SJSA1 (cell line): ENCODE data around the gene ORM1. TPM values are rescaled to one million over a fixed set of nuclear protein-coding genes. Genes with fewer than 3 reads are reported as not detected.
A peak's percentile ranks its signal among the peaks of the same experiment; 100 is the strongest.

Source experiments
- DNase-seq, 2 experiments: peaks; one replicate each; pipeline ENCODE4 v3.0.0-alpha.2; 2015 to 2020; ENCODE audit warnings: low spot score in 2 of 2, low read depth in 1 of 2
- H3K27ac ChIP-seq: fragments of 250-450 bp; sonication (Bioruptor Pico); 2 replicates; pipeline ENCODE4 v1.5.1; 2020; ENCODE audit warnings: mild to moderate bottlenecking, moderate library complexity
- H3K27me3 ChIP-seq: fragments of 250-450 bp; sonication (Bioruptor Pico); replicated peaks from 2 replicates; pipeline ENCODE4 v1.5.1; 2020; ENCODE audit warnings: mild to moderate bottlenecking, moderate library complexity
- H3K36me3 ChIP-seq: fragments of 250-450 bp; sonication (Bioruptor Pico); 2 replicates; pipeline ENCODE4 v1.5.1; 2020; ENCODE audit warnings: mild to moderate bottlenecking
- H3K4me1 ChIP-seq: fragments of 250-450 bp; sonication (Bioruptor Pico); replicated peaks from 2 replicates; pipeline ENCODE4 v1.6.1; 2021; ENCODE audit warnings: mild to moderate bottlenecking
- H3K4me3 ChIP-seq: fragments of 250-450 bp; sonication (Bioruptor Pico); 2 replicates; pipeline ENCODE4 v1.5.1; 2020; ENCODE audit warnings: mild to moderate bottlenecking
- H3K9me3 ChIP-seq: fragments of 250-450 bp; sonication (Bioruptor Pico); replicated peaks from 2 replicates; pipeline ENCODE4 v1.5.1; 2020; ENCODE audit warnings: mild to moderate bottlenecking
- total RNA-seq: library from RNA; depleted of rRNA; stranded (reverse); fragments of >200 nt; shearing (Covaris generic); gene quantifications from 2 replicates; pipeline ENCODE4 v1.2.3, GENCODE V29; 2014

Gene ORM1
- total RNA-seq, 1 experiment from 2014 or later: not detected

GRCh38 chr9:114290561-114290986 lies 32.3 kb upstream of the ORM1 start:
- DNase-seq: peak in 1 of 2 experiments; percentile 33
- H3K27ac ChIP-seq: no peak overlapping the region
- 0 out of 2 replicates have a peak, but pooled peaks cover 4% of the 10 kb centered on the region for H3K9me3 ChIP-seq
- H3K4me3 ChIP-seq: no peak overlapping the region
- peaks cover 30% of the 10 kb centered on the region for H3K36me3 ChIP-seq
- H3K27me3 ChIP-seq: no peaks in the 10 kb centered on the region
- H3K4me1 ChIP-seq: peaks cover 31% of the 10 kb centered on the region

- no peak overlapping the region for H3K27ac ChIP-seq
- DNase-seq: peak; percentile 68
- H3K4me1 ChIP-seq: peaks cover 26% of the 10 kb centered on the region
- H3K4me3 ChIP-seq: no peak overlapping the region
- peaks cover 35% of the 10 kb centered on the region for H3K36me3 ChIP-seq
- H3K9me3 ChIP-seq: 0 out of 2 replicates have a peak, but pooled peaks cover 7% of the 10 kb centered on the region
- no peaks in the 10 kb centered on the region for H3K27me3 ChIP-seq
These were observed 31.8 kb upstream of the ORM1 start for GRCh38 chr9:114291064-114291474.

- Histone ChIP-seq H3K27me3 (no peaks in the 10 kb centered on the region), H3K4me1 (peaks cover 21% of the 10 kb centered on the region)
- DNase-seq: peak in 1 of 2 experiments; percentile 34
These were observed 30.9 kb upstream of the ORM1 start for GRCh38 chr9:114291886-114292590.

GRCh38 chr9:114294664-114295063 lies 28.2 kb upstream of the ORM1 start:
- H3K4me1 ChIP-seq: 0 out of 2 replicates have a peak, but pooled peaks cover 3% of the 10 kb centered on the region
- H3K27me3 ChIP-seq: no peaks in the 10 kb centered on the region
- DNase-seq: no peak
- H3K36me3 ChIP-seq: peaks cover 54% of the 10 kb centered on the region
- H3K27ac ChIP-seq: no peak overlapping the region
- H3K4me3 ChIP-seq: no peak overlapping the region
- H3K9me3 ChIP-seq: 0 out of 2 replicates have a peak, but pooled peaks cover 8% of the 10 kb centered on the region

More at GRCh38 chr9:114291886-114292590, 30.9 kb upstream of the ORM1 start:
- H3K9me3 ChIP-seq: 0 out of 2 replicates have a peak, but pooled peaks cover 8% of the 10 kb centered on the region
- H3K4me3 ChIP-seq: no peak overlapping the region
- no peak overlapping the region for H3K27ac ChIP-seq
- peaks cover 41% of the 10 kb centered on the region for H3K36me3 ChIP-seq

GRCh38 chr9:114296338-114296737 lies 26.6 kb upstream of the ORM1 start:
- Histone ChIP-seq H3K4me1 (no peaks in the 10 kb centered on the region), H3K4me3 (no peak overlapping the region), H3K27ac (no peak overlapping the region), H3K27me3 (no peaks in the 10 kb centered on the region), H3K36me3 (peaks cover 55% of the 10 kb centered on the region), H3K9me3 (0 out of 2 replicates have a peak, but pooled peaks cover 8% of the 10 kb centered on the region)
- no peak for DNase-seq

GRCh38 chr9:114299286-114300152 lies 23.4 kb upstream of the ORM1 start:
- 0 out of 2 replicates have a peak, but pooled peaks cover 7% of the 10 kb centered on the region for H3K9me3 ChIP-seq
- DNase-seq: peak in 1 of 2 experiments; percentile 21
- no peaks in the 10 kb centered on the region for H3K27me3 ChIP-seq
- no peaks in the 10 kb centered on the region for H3K4me1 ChIP-seq
- H3K4me3 ChIP-seq: no peak overlapping the region
- peaks cover 38% of the 10 kb centered on the region for H3K36me3 ChIP-seq
- H3K27ac ChIP-seq: no peak overlapping the region

- no peaks in the 10 kb centered on the region for H3K4me1 ChIP-seq
- 0 out of 2 replicates have a peak, but pooled peaks cover 4% of the 10 kb centered on the region for H3K9me3 ChIP-seq
- H3K27me3 ChIP-seq: no peaks in the 10 kb centered on the region
- peaks cover 30% of the 10 kb centered on the region for H3K36me3 ChIP-seq
- peak in 1 of 2 experiments; percentile 34 for DNase-seq
- H3K4me3 ChIP-seq: no peak overlapping the region
- H3K27ac ChIP-seq: no peak overlapping the region
These were observed 22.6 kb upstream of the ORM1 start for GRCh38 chr9:114300153-114300845.

- H3K4me3 ChIP-seq: no peak overlapping the region
- no peaks in the 10 kb centered on the region for H3K27me3 ChIP-seq
- H3K36me3 ChIP-seq: peaks cover 22% of the 10 kb centered on the region
- peak in 1 of 2 experiments; percentile 35 for DNase-seq
- H3K27ac ChIP-seq: no peak overlapping the region
- no peaks in the 10 kb centered on the region for H3K4me1 ChIP-seq
- no peaks in the 10 kb centered on the region for H3K9me3 ChIP-seq
These were observed 21.8 kb upstream of the ORM1 start for GRCh38 chr9:114300846-114301797.

GRCh38 chr9:114301798-114302565 lies 20.9 kb upstream of the ORM1 start:
- H3K27ac ChIP-seq: no peak overlapping the region
- H3K4me1 ChIP-seq: no peaks in the 10 kb centered on the region
- no peaks in the 10 kb centered on the region for H3K9me3 ChIP-seq
- peak in 1 of 2 experiments; percentile 28 for DNase-seq
- no peaks in the 10 kb centered on the region for H3K27me3 ChIP-seq
- peaks cover 17% of the 10 kb centered on the region for H3K36me3 ChIP-seq
- H3K4me3 ChIP-seq: no peak overlapping the region

GRCh38 chr9:114302727-114303126 lies 20.2 kb upstream of the ORM1 start:
- peak in 1 of 2 experiments; percentile 20 for DNase-seq
- H3K36me3 ChIP-seq: peaks cover 12% of the 10 kb centered on the region
- H3K4me1 ChIP-seq: no peaks in the 10 kb centered on the region
- no peaks in the 10 kb centered on the region for H3K27me3 ChIP-seq
- H3K4me3 ChIP-seq: no peak overlapping the region
- H3K9me3 ChIP-seq: no peaks in the 10 kb centered on the region
- H3K27ac ChIP-seq: no peak overlapping the region

- H3K9me3 ChIP-seq: no peaks in the 10 kb centered on the region
- H3K27me3 ChIP-seq: no peaks in the 10 kb centered on the region
- no peaks in the 10 kb centered on the region for H3K4me1 ChIP-seq
- DNase-seq: peak in 1 of 2 experiments; percentile 21
- no peak overlapping the region for H3K27ac ChIP-seq
- H3K36me3 ChIP-seq: peaks cover 7% of the 10 kb centered on the region; the same call in 1 of the 2 replicates
- H3K4me3 ChIP-seq: no peak overlapping the region
These were observed 19.3 kb upstream of the ORM1 start for GRCh38 chr9:114303571-114303970.

GRCh38 chr9:114303977-114304376 lies 18.9 kb upstream of the ORM1 start:
- Histone ChIP-seq H3K36me3 (peaks cover 4% of the 10 kb centered on the region; the same call in 1 of the 2 replicates), H3K9me3 (no peaks in the 10 kb centered on the region), H3K4me1 (no peaks in the 10 kb centered on the region), H3K27me3 (no peaks in the 10 kb centered on the region), H3K4me3 (no peak overlapping the region), H3K27ac (no peak overlapping the region)
- peak in 1 of 2 experiments; percentile 24 for DNase-seq
